Omental fat pad (tissue), 4 donors: ENCODE data around the gene SNX25. TPM values are rescaled to one million over a fixed set of nuclear protein-coding genes. Genes with fewer than 3 reads are reported as not detected.

Experiments used
- ATAC-seq: fragments of 150-250 bp; one replicate; pipeline ENCODE4 v1.9.1; 2016; ENCODE audit warnings: mild to moderate bottlenecking, moderate library complexity; ENCODE audit not compliant: low FRiP score
- DNase-seq: peaks from one replicate; pipeline ENCODE4 v3.0.0-alpha.2; 2019; ENCODE audit warnings: low spot score
- CTCF ChIP-seq, 3 donors: fragments of 450-650 bp; IDR thresholded peaks; one replicate each; pipeline ENCODE4 v1.5.1; 2016 to 2017; ENCODE audit warnings: antibody characterized with exemption in 3 of 3, mild to moderate bottlenecking in 3 of 3, moderate library complexity in 2 of 3
- total RNA-seq, 4 donors: library from RNA; depleted of rRNA; stranded (reverse); fragments of >200 nt; gene quantifications; one replicate each; pipeline ENCODE4 v1.1.0, GENCODE V29; 2016

Gene SNX25
- total RNA-seq, 4 donors from 2014 or later, result 16.0 to 22.5 (median 21.9) TPM

DNA sequence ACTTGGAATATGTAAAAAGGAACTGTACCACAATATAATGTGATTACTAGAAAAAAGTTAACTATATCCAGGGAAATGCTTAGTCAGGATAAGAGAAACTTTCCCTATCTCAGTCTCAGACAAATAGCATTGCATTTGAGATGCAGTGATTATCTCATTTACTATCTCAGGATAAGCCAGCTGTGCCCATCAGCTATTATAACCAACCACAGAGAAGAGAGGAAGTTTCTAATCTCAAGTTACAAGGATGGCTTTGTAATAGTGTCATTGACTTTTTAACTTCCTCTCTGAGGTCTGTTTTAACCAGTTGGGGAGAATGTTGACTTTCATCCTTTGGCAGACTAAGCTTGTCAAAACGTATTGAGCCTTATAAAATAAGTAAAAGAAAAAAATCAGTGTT is 56.5 kb downstream of the SNX25 start:
- ATAC-seq (no peak), DNase-seq (no peak)
- no peak for TF ChIP-seq CTCF (IDR thresholded peaks at IDR 0.05)

DNA sequence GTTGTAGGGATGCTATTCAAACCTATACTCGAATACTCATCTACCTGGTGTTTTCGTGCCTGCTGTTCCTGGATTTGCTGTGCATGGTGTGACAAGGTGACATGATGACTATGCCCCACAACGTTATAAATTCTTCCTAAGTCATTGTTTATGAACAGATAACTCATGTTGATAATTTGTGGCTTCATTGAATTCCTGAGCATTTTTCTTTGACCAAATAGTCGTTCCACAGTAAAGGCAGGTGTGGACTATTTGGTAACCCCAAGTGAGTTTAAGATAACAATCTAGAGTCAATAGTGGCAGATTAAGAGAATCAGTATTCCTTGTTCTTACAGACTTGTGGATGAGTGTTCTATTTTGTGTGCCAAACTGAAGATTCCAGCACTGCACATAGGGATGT is 59.9 kb downstream of the SNX25 start:
- ATAC-seq (no peak), DNase-seq (no peak)
- TF ChIP-seq CTCF (IDR thresholded peaks at IDR 0.05), result no peak

DNA sequence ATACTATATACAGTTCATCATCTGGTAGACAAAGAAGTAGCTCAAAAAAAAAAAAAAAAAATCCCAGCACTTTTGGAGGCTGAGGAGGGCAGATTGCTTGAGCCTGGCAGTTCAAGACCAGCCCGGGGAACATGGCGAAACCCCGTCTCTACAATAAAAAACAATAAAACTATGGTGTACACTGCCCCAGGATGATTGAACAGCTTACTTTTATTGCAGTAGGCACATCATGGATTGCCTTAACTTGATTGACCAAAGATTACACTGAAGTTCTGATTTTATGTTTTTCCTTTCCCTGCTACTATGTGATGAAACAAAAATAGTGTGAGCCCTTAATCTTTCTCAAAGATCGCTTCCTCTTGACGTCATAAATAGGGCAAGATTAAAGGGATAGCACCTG is 60.6 kb downstream of the SNX25 start:
- no peak for ATAC-seq
- no peak for TF ChIP-seq CTCF (IDR thresholded peaks at IDR 0.05)
- no peak for DNase-seq

GRCh38 chr4:185270885-185271284 is 61.5 kb downstream of the SNX25 start:
- TF ChIP-seq CTCF (IDR thresholded peaks at IDR 0.05), result no peak
- no peak for DNase-seq

GRCh38 chr4:185272245-185272644 is 62.8 kb downstream of the SNX25 start:
- TF ChIP-seq CTCF (IDR thresholded peaks at IDR 0.05), result no peak
- DNase-seq (no peak), ATAC-seq (no peak)

More at GRCh38 chr4:185270885-185271284, 61.5 kb downstream of the SNX25 start:
- ATAC-seq, result no peak

GRCh38 chr4:185275501-185275900 is 66.1 kb downstream of the SNX25 start:
- DNase-seq (no peak), ATAC-seq (no peak)
- no peak for TF ChIP-seq CTCF (IDR thresholded peaks at IDR 0.05)

DNA sequence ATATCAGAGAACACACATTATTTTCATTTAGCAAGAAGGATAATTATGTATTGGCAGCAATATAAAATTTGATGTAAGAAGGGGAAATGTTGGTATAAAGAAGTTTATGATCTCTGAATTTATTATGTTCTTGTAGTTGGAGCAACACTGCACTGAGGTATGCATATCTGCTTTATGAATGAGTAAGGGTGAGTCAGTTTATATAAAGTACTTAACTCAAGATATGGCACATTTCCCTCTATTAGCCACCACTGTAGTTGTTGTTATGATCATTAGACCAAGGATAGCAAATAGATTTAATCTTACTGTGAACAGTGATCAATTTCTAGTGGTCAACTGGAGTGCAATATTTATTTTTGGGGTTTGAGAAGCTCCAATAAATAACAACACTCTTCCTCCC is 66.6 kb downstream of the SNX25 start:
- no peak for TF ChIP-seq CTCF (IDR thresholded peaks at IDR 0.05)
- DNase-seq (no peak), ATAC-seq (no peak)
